Measurements from ENCODE around the gene CACNA1H. TPM values are rescaled to one million over a fixed set of nuclear protein-coding genes. Genes with fewer than 3 reads are reported as not detected.
A peak's percentile ranks its signal among the peaks of the same experiment; 100 is the strongest.

The CACNA1H gene
- total RNA-seq, 2 experiments from 2014 or later, result 3.2 to 3.6 TPM

GRCh38 chr16:1208239-1208830 is 55.4 kb downstream of the CACNA1H start:
- Mint-ChIP-seq H3K27me3 (no peaks in the 10 kb centered on the region), H3K27ac (peak overlapping the region; percentile 87), H3K36me3 (ENCODE audit: low read depth) (no peaks in the 10 kb centered on the region), H3K9me3 (no peaks in the 10 kb centered on the region), H3K4me3 (peak overlapping the region; percentile 56), H3K4me1 (peaks cover 4% of the 10 kb centered on the region)
- peak; percentile 22 for DNase-seq
- ChIA-PET POLR2A (no interaction called here), CTCF (no interaction called here)

GRCh38 chr16:1209081-1209480 is 56.2 kb downstream of the CACNA1H start:
- no peaks in the 10 kb centered on the region for H3K36me3 Mint-ChIP-seq (ENCODE audit: low read depth)
- no peak overlapping the region for H3K27ac Mint-ChIP-seq
- ChIA-PET CTCF (no interaction called here), POLR2A (no interaction called here)
- H3K4me3 Mint-ChIP-seq, result no peak overlapping the region
- H3K27me3 Mint-ChIP-seq, result no peaks in the 10 kb centered on the region
- H3K9me3 Mint-ChIP-seq, result no peaks in the 10 kb centered on the region
- H3K4me1 Mint-ChIP-seq, result peaks cover 4% of the 10 kb centered on the region
- no peak for DNase-seq

- H3K27ac Mint-ChIP-seq, result no peak overlapping the region
- ChIA-PET CTCF (no interaction called here), POLR2A (no interaction called here)
- H3K4me3 Mint-ChIP-seq, result no peak overlapping the region
- H3K9me3 Mint-ChIP-seq, result no peaks in the 10 kb centered on the region
- H3K36me3 Mint-ChIP-seq (ENCODE audit: low read depth), result no peaks in the 10 kb centered on the region
- no peaks in the 10 kb centered on the region for H3K27me3 Mint-ChIP-seq
- no peak for DNase-seq
- H3K4me1 Mint-ChIP-seq, result peaks cover 4% of the 10 kb centered on the region
Measured at GRCh38 chr16:1210461-1210860, 57.6 kb downstream of the CACNA1H start.

GRCh38 chr16:1211451-1212268 is 58.8 kb downstream of the CACNA1H start:
- H3K4me3 Mint-ChIP-seq, result no peak overlapping the region

GRCh38 chr16:1212616-1213194 is 59.8 kb downstream of the CACNA1H start:
- H3K27me3 Mint-ChIP-seq, result no peaks in the 10 kb centered on the region
- no peaks in the 10 kb centered on the region for H3K36me3 Mint-ChIP-seq (ENCODE audit: low read depth)
- peaks cover 4% of the 10 kb centered on the region for H3K4me1 Mint-ChIP-seq
- no peaks in the 10 kb centered on the region for H3K9me3 Mint-ChIP-seq
- H3K27ac Mint-ChIP-seq, result no peak overlapping the region
- ChIA-PET POLR2A (no interaction called here), CTCF (interaction anchor here (1.0 kb wide), 1 partner anchor 520 kb away, joined by 3 read pairs; no protein-coding TSS in a partner anchor)
- no peak for DNase-seq
- no peak overlapping the region for H3K4me3 Mint-ChIP-seq

More at GRCh38 chr16:1211451-1212268, 58.8 kb downstream of the CACNA1H start:
- no peaks in the 10 kb centered on the region for H3K27me3 Mint-ChIP-seq
- ChIA-PET POLR2A (no interaction called here), CTCF (no interaction called here)
- no peaks in the 10 kb centered on the region for H3K36me3 Mint-ChIP-seq (ENCODE audit: low read depth)
- no peak for DNase-seq
- peaks cover 4% of the 10 kb centered on the region for H3K4me1 Mint-ChIP-seq
- H3K27ac Mint-ChIP-seq, result no peak overlapping the region
- H3K9me3 Mint-ChIP-seq, result no peaks in the 10 kb centered on the region

- ChIA-PET POLR2A (no interaction called here), CTCF (interaction anchor here (1.0 kb wide), 1 partner anchor 520 kb away, joined by 3 read pairs; no protein-coding TSS in a partner anchor)
Measured at GRCh38 chr16:1213231-1213630, 60.3 kb downstream of the CACNA1H start.

GRCh38 chr16:1213796-1214372 is 61.0 kb downstream of the CACNA1H start:
- Mint-ChIP-seq H3K27me3 (no peaks in the 10 kb centered on the region), H3K4me3 (no peak overlapping the region), H3K27ac (no peak overlapping the region), H3K9me3 (no peaks in the 10 kb centered on the region), H3K36me3 (ENCODE audit: low read depth) (no peaks in the 10 kb centered on the region), H3K4me1 (no peaks in the 10 kb centered on the region)
- no peak for DNase-seq
- CTCF ChIA-PET, result no interaction called here
- POLR2A ChIA-PET, result no interaction called here

More at GRCh38 chr16:1213231-1213630, 60.3 kb downstream of the CACNA1H start:
- no peak overlapping the region for H3K4me3 Mint-ChIP-seq
- DNase-seq, result no peak
- H3K27me3 Mint-ChIP-seq, result no peaks in the 10 kb centered on the region
- H3K4me1 Mint-ChIP-seq, result peaks cover 2% of the 10 kb centered on the region
- no peak overlapping the region for H3K27ac Mint-ChIP-seq
- no peaks in the 10 kb centered on the region for H3K36me3 Mint-ChIP-seq (ENCODE audit: low read depth)
- H3K9me3 Mint-ChIP-seq, result no peaks in the 10 kb centered on the region

- no peaks in the 10 kb centered on the region for H3K36me3 Mint-ChIP-seq (ENCODE audit: low read depth)
- ChIA-PET CTCF (no interaction called here), POLR2A (no interaction called here)
- no peak for DNase-seq
- no peaks in the 10 kb centered on the region for H3K9me3 Mint-ChIP-seq
- no peaks in the 10 kb centered on the region for H3K4me1 Mint-ChIP-seq
- no peak overlapping the region for H3K27ac Mint-ChIP-seq
- no peak overlapping the region for H3K4me3 Mint-ChIP-seq
- no peaks in the 10 kb centered on the region for H3K27me3 Mint-ChIP-seq
Measured at GRCh38 chr16:1214719-1215118, 61.8 kb downstream of the CACNA1H start.

- Mint-ChIP-seq H3K27ac (no peak overlapping the region), H3K9me3 (no peaks in the 10 kb centered on the region), H3K4me3 (no peak overlapping the region), H3K4me1 (no peaks in the 10 kb centered on the region), H3K36me3 (ENCODE audit: low read depth) (no peaks in the 10 kb centered on the region), H3K27me3 (no peaks in the 10 kb centered on the region)
- ChIA-PET CTCF (interaction anchor here (0.6 kb wide), 1 partner anchor 942 kb away, joined by 3 read pairs; no protein-coding TSS in a partner anchor), POLR2A (no interaction called here)
- DNase-seq, result no peak
Measured at GRCh38 chr16:1215574-1216295, 62.8 kb downstream of the CACNA1H start.

GRCh38 chr16:1216296-1216619 is 63.4 kb downstream of the CACNA1H start:
- DNase-seq, result no peak
- H3K36me3 Mint-ChIP-seq (ENCODE audit: low read depth), result no peaks in the 10 kb centered on the region
- H3K4me1 Mint-ChIP-seq, result no peaks in the 10 kb centered on the region
- no peak overlapping the region for H3K27ac Mint-ChIP-seq
- CTCF ChIA-PET, result interaction anchor here (0.6 kb wide), 1 partner anchor 941 kb away, joined by 3 read pairs; no protein-coding TSS in a partner anchor
- no peaks in the 10 kb centered on the region for H3K27me3 Mint-ChIP-seq
- POLR2A ChIA-PET, result no interaction called here
- no peaks in the 10 kb centered on the region for H3K9me3 Mint-ChIP-seq
- H3K4me3 Mint-ChIP-seq, result no peak overlapping the region

GRCh38 chr16:1216681-1217400 is 63.9 kb downstream of the CACNA1H start:
- CTCF ChIA-PET, result no interaction called here
- H3K36me3 Mint-ChIP-seq (ENCODE audit: low read depth), result no peaks in the 10 kb centered on the region
- H3K27ac Mint-ChIP-seq, result no peak overlapping the region
- H3K4me1 Mint-ChIP-seq, result no peaks in the 10 kb centered on the region
- H3K9me3 Mint-ChIP-seq, result no peaks in the 10 kb centered on the region
- POLR2A ChIA-PET, result no interaction called here
- no peak overlapping the region for H3K4me3 Mint-ChIP-seq
- no peak for DNase-seq
- H3K27me3 Mint-ChIP-seq, result no peaks in the 10 kb centered on the region

- H3K27ac Mint-ChIP-seq, result no peak overlapping the region
- ChIA-PET POLR2A (no interaction called here), CTCF (no interaction called here)
- DNase-seq, result no peak
- no peaks in the 10 kb centered on the region for H3K27me3 Mint-ChIP-seq
- no peak overlapping the region for H3K4me3 Mint-ChIP-seq
- H3K36me3 Mint-ChIP-seq (ENCODE audit: low read depth), result no peaks in the 10 kb centered on the region
- no peaks in the 10 kb centered on the region for H3K4me1 Mint-ChIP-seq
- H3K9me3 Mint-ChIP-seq, result no peaks in the 10 kb centered on the region
Measured at GRCh38 chr16:1217526-1217925, 64.6 kb downstream of the CACNA1H start.
